Dermis blood vessel endothelial cell (primary cell): ENCODE results near the gene CAPN10. TPM values are rescaled to one million over a fixed set of nuclear protein-coding genes. Genes with fewer than 3 reads are reported as not detected.
"Not testable (repeated sequence)": the region's sequence is repeated elsewhere in the genome, so short reads cannot be mapped to it uniquely, and the experiment has no call there.

Source experiments
- DNase-seq: peaks from one replicate; pipeline ENCODE4 v3.0.0; 2010
- total RNA-seq: library from RNA; depleted of rRNA; stranded (reverse); fragments of >200 nt; gene quantifications from 2 replicates; pipeline ENCODE4 v1.2.3, GENCODE V29; 2014

CAPN10 gene
- total RNA-seq, 1 donor from 2014 or later, result 40.8 TPM

- DNase-seq, result peak; percentile 91
These were observed 17.9 kb downstream of the CAPN10 start for GRCh38 chr2:240604291-240604938.

- DNase-seq, result no peak
These were observed 18.6 kb downstream of the CAPN10 start for GRCh38 chr2:240604939-240605716.

GRCh38 chr2:240605867-240606743 is 19.6 kb downstream of the CAPN10 start:
- no peak for DNase-seq

GRCh38 chr2:240611601-240612210 is 25.2 kb downstream of the CAPN10 start:
- no peak for DNase-seq

- DNase-seq, result no peak
These were observed 27.2 kb downstream of the CAPN10 start for GRCh38 chr2:240613781-240614180.

- no peak for DNase-seq
These were observed 27.9 kb downstream of the CAPN10 start for GRCh38 chr2:240614391-240614790.

- no peak for DNase-seq
These were observed 28.9 kb downstream of the CAPN10 start for GRCh38 chr2:240615396-240615795.

GRCh38 chr2:240615820-240616547 is 29.4 kb downstream of the CAPN10 start:
- DNase-seq, result no peak

GRCh38 chr2:240616860-240617666 is 30.5 kb downstream of the CAPN10 start:
- not testable (repeated sequence) for DNase-seq

GRCh38 chr2:240618776-240619175 is 32.2 kb downstream of the CAPN10 start:
- no peak for DNase-seq

GRCh38 chr2:240619506-240620148 is 33.1 kb downstream of the CAPN10 start:
- DNase-seq, result no peak

- DNase-seq, result no peak
These were observed 33.7 kb downstream of the CAPN10 start for GRCh38 chr2:240620149-240620731.

- no peak for DNase-seq
These were observed 34.3 kb downstream of the CAPN10 start for GRCh38 chr2:240620859-240621258.

- no peak for DNase-seq
These were observed 35.5 kb downstream of the CAPN10 start for GRCh38 chr2:240622060-240622411.

GRCh38 chr2:240622531-240623235 is 36.1 kb downstream of the CAPN10 start:
- DNase-seq, result peak; percentile 9

GRCh38 chr2:240623531-240624010 is 37.0 kb downstream of the CAPN10 start:
- no peak for DNase-seq

- DNase-seq, result no peak
These were observed 37.7 kb downstream of the CAPN10 start for GRCh38 chr2:240624011-240624949.

GRCh38 chr2:240624950-240625621 is 38.6 kb downstream of the CAPN10 start, which contains the start of gene GPR35:
Gene GPR35 (plus strand): TSS chr2:240625480. CDS start chr2:240629953, 4,473 bp downstream.
- DNase-seq, result no peak
